HCT116 (cell line): ENCODE data around the gene CERK. TPM values are rescaled to one million over a fixed set of nuclear protein-coding genes. Genes with fewer than 3 reads are reported as not detected.

Experiments used
- ATAC-seq: fragments of 200-7000 bp; cut with Tn5 transposase; 2 replicates; pipeline ENCODE4 v1.9.1; 2020; ENCODE audit warnings: mild to moderate bottlenecking, moderate library complexity
- BruUV-seq: library from RNA; stranded (reverse); fragments of 400-500 nt; replicated peaks from 2 replicates; lab custom pipeline; 2021; lab: Mats Ljungman, UMichigan
- CTCF ChIA-PET: fragments of 300-600 bp; sonication (Branson Sonifier 250); formaldehyde crosslinking; loops from one replicate; lab custom pipeline; 2021; ENCODE audit warnings: antibody characterized with exemption; lab: Charles Lee
- POLR2A ChIA-PET: fragments of 300-600, 350-600 bp; sonication (Branson Sonifier 250); formaldehyde crosslinking; loops from one replicate; lab custom pipeline; 2021; ENCODE audit warnings: antibody characterized with exemption; lab: Charles Lee
- RAD21 ChIA-PET, 2 experiments: fragments of 300-600 bp; sonication (Branson Sonifier 250); formaldehyde crosslinking; loops; one replicate each; lab custom pipeline; 2023; ENCODE audit warnings: low total read pairs in 2 of 2; ENCODE audit not compliant: uncharacterized antibody in 2 of 2, unreplicated experiment in 2 of 2, low non-redundant PET in 1 of 2; lab: Charles Lee
- DNase-seq: peaks from one replicate; pipeline ENCODE4 v3.0.0-alpha.2; 2010; ENCODE audit warnings: low read depth, low spot score
- H2AFZ ChIP-seq: fragments of 200-600 bp; shearing (Covaris generic), sonication (generic); 2 replicates; pipeline ENCODE4 v1.6.1; 2017; ENCODE audit warnings: low read depth, mixed run types, mixed read lengths, antibody characterized with exemption, low read length; ENCODE audit not compliant: poor library complexity, severe bottlenecking
- H3K27ac ChIP-seq: 2 replicates; pipeline ENCODE4 v1.5.1; 2012; ENCODE audit warnings: low read depth, low read length
- H3K27me3 ChIP-seq: fragments of 200-600 bp; sonication (generic); 2 replicates; pipeline ENCODE4 v1.6.1; 2016; ENCODE audit warnings: mixed run types, low read length, mixed read lengths; ENCODE audit not compliant: insufficient read depth
- H3K36me3 ChIP-seq, 2 experiments: fragments of 200-500 bp in 1 of 2; fragments of 200-600 bp in 1 of 2; sonication (Bioruptor generic) in 1 of 2; sonication (generic) in 1 of 2; 2 replicates each; pipeline versions ENCODE4 v1.5.1 to v1.6.1; 2014 to 2016; ENCODE audit warnings: low read length in 2 of 2, inconsistent platforms in 1 of 2, mixed read lengths in 1 of 2, mixed run types in 1 of 2; ENCODE audit not compliant: insufficient read depth in 2 of 2, control insufficient read depth in 1 of 2
- H3K4me1 ChIP-seq, 2 experiments: fragments of 200-600 bp in 1 of 2; sonication (generic) in 1 of 2; 2 replicates each; pipeline versions ENCODE4 v1.5.1 to v1.6.1; 2012 to 2017; ENCODE audit warnings: low read length in 2 of 2, inconsistent platforms in 1 of 2, mild to moderate bottlenecking in 1 of 2, mixed read lengths in 1 of 2, mixed run types in 1 of 2, moderate library complexity in 1 of 2; ENCODE audit not compliant: insufficient read depth in 2 of 2, control insufficient read depth in 1 of 2
- H3K4me2 ChIP-seq: fragments of 200-600 bp; sonication (generic); 2 replicates; pipeline ENCODE4 v1.6.1; 2017; ENCODE audit warnings: mixed run types, low read length, mixed read lengths
- H3K4me3 ChIP-seq, 2 experiments: fragments of 200-600 bp in 1 of 2; sonication (generic) in 1 of 2; replicated peaks in 1 of 2; 2 replicates each; pipeline ENCODE4 v1.5.1; 2011 to 2016; ENCODE audit warnings: low read length in 2 of 2, control low read depth in 1 of 2, low read depth in 1 of 2, mild to moderate bottlenecking in 1 of 2, mixed read lengths in 1 of 2, mixed run types in 1 of 2
- H3K79me2 ChIP-seq: fragments of 200-600 bp; sonication (generic); 2 replicates; pipeline ENCODE4 v1.6.1; 2017; ENCODE audit warnings: mild to moderate bottlenecking, mixed run types, low read length, moderate library complexity, mixed read lengths; ENCODE audit not compliant: insufficient read depth
- H3K9ac ChIP-seq: fragments of 200-600 bp; sonication (generic); 2 replicates; pipeline ENCODE4 v1.6.1; 2016; ENCODE audit warnings: low read length, mixed read lengths
- H3K9me2 ChIP-seq: fragments of 200-600 bp; sonication (generic), shearing (Covaris generic); 2 replicates; pipeline ENCODE4 v1.6.1; 2017; ENCODE audit warnings: mixed run types, mild to moderate bottlenecking, moderate library complexity; ENCODE audit not compliant: insufficient read depth
- H3K9me3 ChIP-seq, 2 experiments: fragments of 200-500 bp in 1 of 2; fragments of 200-600 bp in 1 of 2; sonication (Bioruptor generic) in 1 of 2; sonication (generic) in 1 of 2; 2 replicates each; pipeline ENCODE4 v1.6.1; 2014 to 2017; ENCODE audit warnings: low read length in 2 of 2, mixed read lengths in 2 of 2, inconsistent platforms in 1 of 2, low read depth in 1 of 2, mild to moderate bottlenecking in 1 of 2, mixed run types in 1 of 2, moderate library complexity in 1 of 2; ENCODE audit not compliant: control insufficient read depth in 1 of 2, insufficient read depth in 1 of 2
- H4K20me1 ChIP-seq: fragments of 200-600 bp; sonication (generic), shearing (Covaris generic); 2 replicates; pipeline ENCODE4 v1.6.1; 2017; ENCODE audit warnings: mixed run types, mild to moderate bottlenecking, moderate library complexity; ENCODE audit not compliant: insufficient read depth
- CBX3 ChIP-seq: IDR thresholded peaks from 2 replicates; pipeline ENCODE4 v1.6.1; 2012; ENCODE audit warnings: low read depth
- CTCF ChIP-seq, 3 experiments: fragments of 200-600 bp in 1 of 3; sonication (generic) in 1 of 3; IDR thresholded peaks in 2 of 3; conservative IDR thresholded peaks in 1 of 3; 2 replicates each; pipeline ENCODE4 v1.5.1; 2012 to 2017; ENCODE audit warnings: low read depth in 2 of 3, low read length in 2 of 3, antibody characterized with exemption in 1 of 3, borderline replicate concordance in 1 of 3, control low read depth in 1 of 3, mild to moderate bottlenecking in 1 of 3, mixed read lengths in 1 of 3, mixed run types in 1 of 3, moderate library complexity in 1 of 3; ENCODE audit not compliant: insufficient read depth in 1 of 3
- EGR1 ChIP-seq: IDR thresholded peaks from 2 replicates; pipeline ENCODE4 v1.6.1; 2012; ENCODE audit warnings: low read depth
- JUND ChIP-seq: IDR thresholded peaks from 2 replicates; pipeline ENCODE4 v1.6.1; 2012
- MAX ChIP-seq: IDR thresholded peaks from 2 replicates; pipeline ENCODE4 v1.6.1; 2012
- POLR2AphosphoS5 ChIP-seq: IDR thresholded peaks from 2 replicates; pipeline ENCODE4 v1.6.1; 2011; ENCODE audit warnings: mild to moderate bottlenecking, low read depth, low read length, moderate library complexity
- RAD21 ChIP-seq: IDR thresholded peaks from 2 replicates; pipeline ENCODE4 v1.6.1; 2012; ENCODE audit warnings: low read depth, mild to moderate bottlenecking
- REST ChIP-seq: IDR thresholded peaks from 2 replicates; pipeline ENCODE4 v1.6.1; 2012; ENCODE audit warnings: low read depth
- SP1 ChIP-seq: IDR thresholded peaks from 2 replicates; pipeline ENCODE4 v1.6.1; 2012; ENCODE audit warnings: low read depth
- TCF7L2 ChIP-seq: IDR thresholded peaks from 2 replicates; pipeline ENCODE4 v1.7.0; 2011; ENCODE audit warnings: borderline replicate concordance, inconsistent platforms; ENCODE audit not compliant: insufficient read depth, insufficient read length; ENCODE audit errors: extremely low read depth
- intact Hi-C: fragments of 100-400 bp; cut with micrococcal nuclease; formaldehyde crosslinking; loops from 2 replicates; pipeline ENCODE4 v1.10.0; 2022
- total RNA-seq: library from RNA; stranded (reverse); gene quantifications from one replicate; pipeline ENCODE4 v1.2.1, GENCODE V29; 2021; ENCODE audit not compliant: unreplicated experiment
- TF ChIP-seq, protein P1 (sequence below): IDR thresholded peaks from 2 replicates; pipeline ENCODE4 v1.6.1; 2011; ENCODE audit warnings: mild to moderate bottlenecking, low read length, moderate library complexity; ENCODE audit not compliant: insufficient replicate concordance; ENCODE audit errors: extremely low read depth

The CERK gene
- total RNA-seq, 1 experiment from 2014 or later = 35.0 TPM

DNA sequence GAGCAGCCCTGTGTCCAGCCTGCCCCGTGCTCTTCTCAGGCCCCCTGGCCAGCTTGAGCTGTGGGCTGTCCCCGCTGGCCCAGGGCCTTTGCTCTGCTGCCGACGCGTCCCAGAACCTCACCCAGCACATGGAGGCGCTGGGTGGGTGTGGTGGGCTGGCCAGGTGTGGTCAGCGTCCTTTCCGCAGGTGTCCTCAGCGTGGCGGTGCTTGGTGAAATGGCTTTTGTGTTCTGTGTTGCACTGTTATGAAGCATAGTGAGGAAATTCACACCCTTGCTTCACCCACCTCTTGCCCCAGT lies 80.4 kb downstream of the CERK start:
- CTCF ChIA-PET = no interaction called here
- RAD21 ChIA-PET = no interaction called here
- Histone ChIP-seq H2AFZ (no peak overlapping the region), H4K20me1 (no peaks in the 10 kb centered on the region), H3K4me2 (no peak overlapping the region), H3K9me3 (no peaks in the 10 kb centered on the region), H3K27me3 (no peaks in the 10 kb centered on the region), H3K79me2 (no peaks in the 10 kb centered on the region), H3K9ac (no peak overlapping the region), H3K4me1 (peaks cover 23 to 25% of the 10 kb centered on the region in 2 experiments), H3K36me3 (no peaks in the 10 kb centered on the region), H3K4me3 (no peak overlapping the region), H3K27ac (no peak overlapping the region), H3K9me2 (no peaks in the 10 kb centered on the region)
- no TSS peak for BruUV-seq
- no peak for DNase-seq
- intact Hi-C loops = no loop called here
- no peak for TF ChIP-seq SP1
- TF ChIP-seq, protein P1, sequence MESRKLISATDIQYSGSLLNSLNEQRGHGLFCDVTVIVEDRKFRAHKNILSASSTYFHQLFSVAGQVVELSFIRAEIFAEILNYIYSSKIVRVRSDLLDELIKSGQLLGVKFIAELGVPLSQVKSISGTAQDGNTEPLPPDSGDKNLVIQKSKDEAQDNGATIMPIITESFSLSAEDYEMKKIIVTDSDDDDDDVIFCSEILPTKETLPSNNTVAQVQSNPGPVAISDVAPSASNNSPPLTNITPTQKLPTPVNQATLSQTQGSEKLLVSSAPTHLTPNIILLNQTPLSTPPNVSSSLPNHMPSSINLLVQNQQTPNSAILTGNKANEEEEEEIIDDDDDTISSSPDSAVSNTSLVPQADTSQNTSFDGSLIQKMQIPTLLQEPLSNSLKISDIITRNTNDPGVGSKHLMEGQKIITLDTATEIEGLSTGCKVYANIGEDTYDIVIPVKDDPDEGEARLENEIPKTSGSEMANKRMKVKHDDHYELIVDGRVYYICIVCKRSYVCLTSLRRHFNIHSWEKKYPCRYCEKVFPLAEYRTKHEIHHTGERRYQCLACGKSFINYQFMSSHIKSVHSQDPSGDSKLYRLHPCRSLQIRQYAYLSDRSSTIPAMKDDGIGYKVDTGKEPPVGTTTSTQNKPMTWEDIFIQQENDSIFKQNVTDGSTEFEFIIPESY = no peak
- TF ChIP-seq POLR2AphosphoS5 = no peak
- no peak for TF ChIP-seq REST
- TF ChIP-seq CTCF (IDR thresholded peaks at IDR 0.05 in 2 of 3, conservative IDR thresholded peaks at IDR 0.05 in 1 of 3; ENCODE audit: borderline replicate concordance in 1 of 3, insufficient read depth in 1 of 3, low read depth in 2 of 3, low read length in 2 of 3) = no peak
- no peak for TF ChIP-seq TCF7L2
- no peak for TF ChIP-seq EGR1
- TF ChIP-seq MAX = no peak
- TF ChIP-seq RAD21 = no peak
- TF ChIP-seq CBX3 = no peak
- no peak for TF ChIP-seq JUND
- POLR2A ChIA-PET = no interaction called here
- ATAC-seq = no peak
